K562 (cell line): ENCODE data around the gene GALNT16.

ENCODE experiments used
- CTCF ChIP-seq, 3 experiments: IDR thresholded peaks in 2 of 3; conservative IDR thresholded peaks in 1 of 3; 2 replicates each; pipeline ENCODE4 v1.5.1; 2011 to 2012; ENCODE audit warnings: low read length in 3 of 3, mild to moderate bottlenecking in 3 of 3, control low read depth in 2 of 3, improper control_type of control experiment in 1 of 3, inconsistent platforms in 1 of 3, low read depth in 1 of 3, mixed read lengths in 1 of 3, moderate library complexity in 1 of 3; ENCODE audit not compliant: insufficient read depth in 2 of 3
- HNRNPK ChIP-seq: fragments of 200-400 bp; formaldehyde crosslinking; IDR thresholded peaks from one replicate; pipeline ENCODE4 v1.6.1; 2018; ENCODE audit warnings: mild to moderate bottlenecking, low read depth, low read length; ENCODE audit not compliant: poor library complexity, severe bottlenecking
- PHF21A ChIP-seq: fragments of 450-650 bp; IDR thresholded peaks from 2 replicates; pipeline ENCODE4 v1.6.1; 2017; ENCODE audit warnings: low read depth, borderline replicate concordance
- USF2 ChIP-seq: sonication (generic); formaldehyde crosslinking; IDR thresholded peaks from 2 replicates; pipeline ENCODE4 v1.5.0; 2020; ENCODE audit warnings: missing genetic modification reagents
- ZNF395 ChIP-seq: fragments of 200-800 bp; sonication (Bioruptor generic); IDR thresholded peaks from 2 replicates; pipeline ENCODE4 v1.6.1; 2017; ENCODE audit warnings: missing genetic modification characterization, missing compliant biosample characterization

GRCh38 chr14:69303086-69303485, 43.1 kb downstream of the GALNT16 start:
- TF ChIP-seq USF2 (CRISPR knock-in tag) (no peak), CTCF (IDR thresholded peaks at IDR 0.05 in 2 of 3, conservative IDR thresholded peaks at IDR 0.05 in 1 of 3; ENCODE audit: insufficient read depth in 2 of 3, low read depth in 1 of 3, low read length in 3 of 3) (no peak), ZNF395 (CRISPR knock-in tag) (no peak), HNRNPK (no peak), PHF21A (no peak)
